ENCODE data around the gene NRXN2. TPM values are rescaled to one million over a fixed set of nuclear protein-coding genes. Genes with fewer than 3 reads are reported as not detected.

NRXN2 gene
- total and polyA plus RNA-seq, 2 donors (not counting 3 experiments of a cell fraction or from before 2014, with no cell fraction given), result not detected

- intact Hi-C loops (cut with micrococcal nuclease), result no loop called here
- dilution Hi-C loops (cut with MboI; ENCODE audit: extremely low pct_ligation_motif_present, low sequenced_read_pairs), result loop anchor here (25.0 kb wide), 1 partner anchor 115 kb away; no protein-coding TSS in a partner anchor
- no TSS peak for BruUV-seq (replicated peaks)
- H3K4me1 ChIP-seq (ENCODE audit: control insufficient read depth, extremely low read depth, insufficient read depth, low read length), result no peaks in the 10 kb centered on the region
- ChIA-PET CTCF (no interaction called here), POLR2A (no interaction called here)
- DNase-seq (ENCODE audit: low read depth, low spot score) (no peak), FAIRE-seq (no peak)
- H3K27ac ChIP-seq (ENCODE audit: insufficient read depth, low read depth, low read length), result no peak overlapping the region
- H3K79me2 ChIP-seq (ENCODE audit: control insufficient read depth, insufficient read depth, low read length), result no peaks in the 10 kb centered on the region
- no peak overlapping the region for H3K4me3 ChIP-seq (replicated peaks in 1 of 3; ENCODE audit: insufficient read depth in 1 of 3, low read depth in 1 of 3, low read length in 3 of 3)
- no peak for TF ChIP-seq MYC (IDR thresholded peaks at IDR 0.05; ENCODE audit: low read depth, low read length)
- no peak for TF ChIP-seq MAX (IDR thresholded peaks at IDR 0.05; ENCODE audit: insufficient read depth, insufficient read length)
- TF ChIP-seq EZH2 (IDR thresholded peaks at IDR 0.05; ENCODE audit: borderline replicate concordance, low read depth, low read length, severe bottlenecking), result no peak
- TF ChIP-seq CTCF (IDR thresholded peaks at IDR 0.05; ENCODE audit: extremely low read depth in 1 of 2, insufficient read depth in 1 of 2, low read depth in 1 of 2, low read length in 2 of 2), result no peak
- no peak for TF ChIP-seq JUN (IDR thresholded peaks at IDR 0.05; ENCODE audit: borderline replicate concordance, insufficient read depth, insufficient read length, low read depth)
- no peak for TF ChIP-seq POLR2A (IDR thresholded peaks at IDR 0.05; ENCODE audit: low read depth, low read length)
- no peak for TF ChIP-seq GATA2 (IDR thresholded peaks at IDR 0.05; ENCODE audit: insufficient read depth, insufficient read length, low read depth, low read length)
- no peak for TF ChIP-seq POLR2AphosphoS5 (IDR thresholded peaks at IDR 0.05; ENCODE audit: insufficient read depth, low read depth, low read length)
- no peak for TF ChIP-seq FOS (IDR thresholded peaks at IDR 0.05; ENCODE audit: borderline replicate concordance, insufficient read depth, low read length)
- H2AFZ ChIP-seq (ENCODE audit: low read depth, low read length), result no peak overlapping the region
- H4K20me1 ChIP-seq (replicated peaks; ENCODE audit: control insufficient read depth, extremely low read depth, insufficient read depth, low read length), result no peaks in the 10 kb centered on the region
- no peak overlapping the region for H3K4me2 ChIP-seq (ENCODE audit: insufficient read depth, low read length)
- no peak overlapping the region for H3K9ac ChIP-seq (replicated peaks; ENCODE audit: extremely low read depth, insufficient read depth, low read length)
- no peaks in the 10 kb centered on the region for H3K36me3 ChIP-seq (ENCODE audit: control insufficient read depth in 2 of 2, extremely low read depth in 1 of 2, insufficient read depth in 2 of 2, low read length in 2 of 2)
- H3K27me3 ChIP-seq (ENCODE audit: control insufficient read depth in 2 of 2, insufficient read depth in 2 of 2, low read length in 2 of 2), result peaks cover 0 to 4% of the 10 kb centered on the region in 2 experiments
- no peaks in the 10 kb centered on the region for H3K9me1 ChIP-seq (replicated peaks; ENCODE audit: control insufficient read depth, extremely low read depth, insufficient read depth, low read length)
- H3K9me3 ChIP-seq (replicated peaks; ENCODE audit: control insufficient read depth, insufficient read depth, low read length), result no peaks in the 10 kb centered on the region
Measured at GRCh38 chr11:64627371-64627770, 95.6 kb downstream of the NRXN2 start.

All from endothelial cell of umbilical vein (primary cell).